Ovary (tissue), 3 donors: ENCODE measurements around the gene OR2T10.
"Not testable (repeated sequence)": the region's sequence is repeated elsewhere in the genome, so short reads cannot be mapped to it uniquely, and the experiment has no call there.

Source experiments
- EP300 ChIP-seq: sonication (generic); formaldehyde crosslinking; IDR thresholded peaks from one replicate; pipeline ENCODE4 v1.6.1; 2017; ENCODE audit warnings: antibody characterized with exemption
- POLR2A ChIP-seq: fragments of 450-650 bp; IDR thresholded peaks from one replicate; pipeline ENCODE4 v1.6.1; 2017; ENCODE audit warnings: antibody characterized with exemption, mild to moderate bottlenecking, moderate library complexity
- TF ChIP-seq, protein P1 (sequence below), 3 donors: fragments of 450-650 bp in 2 of 3; fragments of 200-600 bp in 1 of 3; IDR thresholded peaks; one replicate each; pipeline versions ENCODE4 v1.5.1 to v1.8.0; 2016 to 2022; ENCODE audit warnings: antibody characterized with exemption in 3 of 3, mild to moderate bottlenecking in 1 of 3
- donor health status: DM: no; HTN: no; CAD: no.

DNA sequence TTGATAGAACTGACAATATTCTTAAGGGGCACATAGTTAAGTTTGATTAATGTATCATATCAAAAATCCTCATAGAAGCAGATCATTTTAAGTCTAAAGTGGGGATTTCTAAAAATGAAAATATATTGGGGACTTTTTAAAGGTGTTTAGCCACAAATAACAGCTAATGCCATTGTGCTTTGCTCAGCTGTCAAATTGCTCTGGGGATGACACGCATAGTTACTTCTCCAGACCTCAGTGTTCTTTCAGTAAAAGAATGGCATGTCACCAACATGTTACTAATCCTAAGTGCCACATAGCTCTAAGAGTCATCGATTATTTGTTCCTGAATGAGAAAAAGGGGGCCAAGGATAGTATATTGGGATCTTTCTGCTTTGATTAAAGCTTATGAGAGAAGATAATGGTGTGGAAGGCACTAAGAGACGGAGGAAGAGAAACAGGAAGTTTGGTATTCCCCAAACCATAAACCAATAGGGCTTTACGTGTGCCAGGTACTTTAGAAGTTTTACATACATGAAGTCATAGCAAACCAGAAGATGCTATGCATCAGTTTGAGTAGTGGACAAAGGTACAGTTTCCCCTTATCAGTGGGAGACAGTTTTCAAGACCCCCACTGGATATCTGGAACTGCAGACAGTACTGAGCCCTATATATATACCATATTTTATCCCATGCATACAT is 45.6 kb upstream of the OR2T10 start:
- TF ChIP-seq, protein P1, sequence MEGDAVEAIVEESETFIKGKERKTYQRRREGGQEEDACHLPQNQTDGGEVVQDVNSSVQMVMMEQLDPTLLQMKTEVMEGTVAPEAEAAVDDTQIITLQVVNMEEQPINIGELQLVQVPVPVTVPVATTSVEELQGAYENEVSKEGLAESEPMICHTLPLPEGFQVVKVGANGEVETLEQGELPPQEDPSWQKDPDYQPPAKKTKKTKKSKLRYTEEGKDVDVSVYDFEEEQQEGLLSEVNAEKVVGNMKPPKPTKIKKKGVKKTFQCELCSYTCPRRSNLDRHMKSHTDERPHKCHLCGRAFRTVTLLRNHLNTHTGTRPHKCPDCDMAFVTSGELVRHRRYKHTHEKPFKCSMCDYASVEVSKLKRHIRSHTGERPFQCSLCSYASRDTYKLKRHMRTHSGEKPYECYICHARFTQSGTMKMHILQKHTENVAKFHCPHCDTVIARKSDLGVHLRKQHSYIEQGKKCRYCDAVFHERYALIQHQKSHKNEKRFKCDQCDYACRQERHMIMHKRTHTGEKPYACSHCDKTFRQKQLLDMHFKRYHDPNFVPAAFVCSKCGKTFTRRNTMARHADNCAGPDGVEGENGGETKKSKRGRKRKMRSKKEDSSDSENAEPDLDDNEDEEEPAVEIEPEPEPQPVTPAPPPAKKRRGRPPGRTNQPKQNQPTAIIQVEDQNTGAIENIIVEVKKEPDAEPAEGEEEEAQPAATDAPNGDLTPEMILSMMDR (IDR thresholded peaks at IDR 0.05): not testable (repeated sequence)
- TF ChIP-seq POLR2A, EP300: not testable (repeated sequence)
